LNCAP (cell line): ENCODE measurements around the gene IL19.

Experiments
- CTCF ChIP-seq: fragments of 450-650 bp; IDR thresholded peaks from 2 replicates; pipeline ENCODE4 v1.5.1; 2017; ENCODE audit warnings: mild to moderate bottlenecking

The IL19 gene

GRCh38 chr1:206742719-206743383, 27.7 kb upstream of the IL19 start:
- TF ChIP-seq CTCF = no peak

- TF ChIP-seq CTCF = no peak
Measured at GRCh38 chr1:206744683-206745082, 25.9 kb upstream of the IL19 start.

GRCh38 chr1:206745301-206745700, 25.3 kb upstream of the IL19 start:
- TF ChIP-seq CTCF = no peak

- TF ChIP-seq CTCF = no peak
Measured at GRCh38 chr1:206748348-206749030, 22.1 kb upstream of the IL19 start.

- TF ChIP-seq CTCF = no peak
Measured at GRCh38 chr1:206751891-206752290, 18.7 kb upstream of the IL19 start.

GRCh38 chr1:206752481-206752880, 18.1 kb upstream of the IL19 start:
- TF ChIP-seq CTCF = no peak

GRCh38 chr1:206753141-206753540, 17.4 kb upstream of the IL19 start:
- TF ChIP-seq CTCF = no peak
